HG03558 (cell line): ENCODE results near the gene USP25.
A peak's percentile ranks its signal among the peaks of the same experiment; 100 is the strongest.
"Not testable (repeated sequence)": the region's sequence is repeated elsewhere in the genome, so short reads cannot be mapped to it uniquely, and the experiment has no call there.

ENCODE experiments used
- ATAC-seq: cut with Tn5 transposase; IDR thresholded peaks from one replicate; pipeline ENCODE4 v1.9.1; 2021; ENCODE audit warnings: moderate number of reproducible peaks; ENCODE audit not compliant: unreplicated experiment; ENCODE audit errors: extremely low read depth

Gene USP25

DNA sequence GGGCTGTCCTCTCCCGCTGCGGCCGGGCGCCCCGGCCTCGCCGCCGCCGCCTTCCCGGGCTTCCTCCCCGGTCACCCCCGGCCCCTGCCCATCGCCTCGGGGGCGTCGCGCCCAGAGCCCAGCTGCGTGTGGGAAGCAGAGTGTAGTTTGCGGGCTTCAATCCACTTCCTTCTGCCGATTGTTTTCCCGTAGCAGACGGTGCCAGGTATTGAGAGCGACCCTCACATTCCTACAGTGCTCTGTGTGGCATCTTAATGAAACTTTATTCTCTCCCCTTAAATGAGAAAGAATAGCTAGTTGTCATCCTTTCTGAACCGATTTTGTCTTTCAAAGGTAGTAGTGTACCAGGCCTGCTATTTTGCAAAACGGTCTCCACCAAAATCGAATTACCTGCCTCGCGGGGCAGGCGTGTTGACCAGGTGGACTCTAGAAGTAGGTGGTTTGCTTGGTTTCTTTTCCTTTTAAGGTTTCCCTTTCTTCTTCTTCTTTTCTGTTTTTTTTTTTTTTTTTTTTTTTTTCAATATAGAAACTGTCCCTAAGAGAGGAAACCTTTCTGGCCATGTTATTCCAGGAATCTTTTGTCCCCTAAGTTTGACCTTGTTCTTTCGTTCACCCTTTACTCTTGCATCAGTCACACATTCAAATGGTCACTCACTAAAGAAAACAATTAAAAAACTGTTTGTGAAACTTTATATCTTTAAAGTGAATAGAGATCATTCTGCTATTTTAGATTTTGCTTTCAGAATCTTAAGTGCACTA is 881 bp downstream of the USP25 start:
- ATAC-seq = no peak

GRCh38 chr21:15731243-15731613 is 1.4 kb downstream of the USP25 start:
- no peak for ATAC-seq

- peak; percentile 48 for ATAC-seq
Observed at GRCh38 chr21:15732290-15732995, 2.7 kb downstream of the USP25 start.

DNA sequence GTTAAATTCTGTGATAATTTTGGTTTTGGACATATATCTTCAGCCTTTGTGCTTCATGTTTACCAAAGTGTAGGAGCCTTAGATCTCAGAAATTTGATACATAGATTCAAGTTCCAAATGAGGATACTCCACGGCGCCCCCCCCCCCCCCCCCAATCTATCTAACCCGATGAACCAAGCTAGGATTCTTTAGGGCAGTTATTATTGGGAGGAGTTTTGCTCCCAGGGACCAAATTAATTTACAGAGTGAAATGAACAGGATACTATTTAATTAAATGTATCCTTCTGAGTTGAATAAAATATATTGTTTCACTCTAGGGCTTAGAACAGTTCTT is 3.2 kb downstream of the USP25 start:
- no peak for ATAC-seq

DNA sequence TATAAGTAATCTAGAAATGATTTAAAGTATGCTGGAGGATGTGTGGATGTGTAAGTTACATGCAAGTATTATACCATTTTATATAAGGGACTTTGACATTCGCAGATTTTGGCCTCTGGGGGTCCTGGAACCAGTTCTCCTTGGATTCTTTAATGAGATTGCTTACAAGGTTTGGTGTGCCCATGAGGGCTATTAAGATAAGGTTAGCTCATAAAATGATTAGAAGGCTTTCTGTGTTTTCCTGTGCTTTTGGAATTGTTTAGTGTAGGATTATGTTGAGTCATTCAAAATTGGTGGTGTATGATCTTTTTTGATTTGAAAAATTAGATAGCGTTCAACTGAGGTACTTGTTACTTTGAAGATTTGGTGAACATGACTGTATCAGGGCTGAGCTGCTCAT is 5.6 kb downstream of the USP25 start:
- no peak for ATAC-seq

DNA sequence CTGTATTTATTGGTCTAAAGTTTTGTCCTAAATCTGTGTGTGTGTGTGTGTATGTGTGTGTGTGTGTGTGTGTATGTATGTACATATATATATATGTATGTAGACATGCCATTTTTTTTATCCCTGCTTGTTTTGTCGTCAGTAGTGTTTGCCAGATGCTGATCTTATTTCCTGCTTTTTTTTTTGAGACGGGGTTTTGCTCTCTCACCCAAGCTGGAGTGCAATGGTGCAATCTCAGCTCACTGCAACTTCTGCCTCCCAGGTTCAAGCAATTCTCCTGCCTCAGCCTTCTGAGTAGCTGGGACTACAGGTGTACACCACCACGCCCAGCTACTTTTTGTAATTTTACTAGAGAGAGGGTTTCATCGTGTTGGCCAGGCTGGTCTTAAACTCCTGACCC is 6.1 kb downstream of the USP25 start:
- not testable (repeated sequence) for ATAC-seq

DNA sequence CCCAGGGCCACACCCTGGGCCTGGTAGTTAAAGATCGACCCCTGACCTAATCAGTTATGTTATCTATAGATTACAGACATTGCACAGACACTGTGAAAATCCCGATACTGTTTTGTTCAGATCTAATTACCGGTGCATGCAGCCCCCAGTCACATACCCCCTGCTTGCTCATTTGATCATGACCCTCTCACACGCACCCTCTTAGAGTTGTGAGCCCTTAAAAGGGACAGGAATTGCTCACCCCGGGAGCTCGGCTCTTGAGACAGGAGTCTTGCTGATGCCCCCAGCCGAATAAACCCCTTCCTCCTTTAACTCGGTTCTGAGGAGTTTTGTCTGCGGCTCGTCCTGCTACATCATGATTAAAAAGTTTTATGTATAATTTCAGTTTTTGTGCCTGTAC is 9.0 kb downstream of the USP25 start:
- not testable (repeated sequence) for ATAC-seq

- no peak for ATAC-seq
Observed at GRCh38 chr21:15740383-15740782, 10.6 kb downstream of the USP25 start.

DNA sequence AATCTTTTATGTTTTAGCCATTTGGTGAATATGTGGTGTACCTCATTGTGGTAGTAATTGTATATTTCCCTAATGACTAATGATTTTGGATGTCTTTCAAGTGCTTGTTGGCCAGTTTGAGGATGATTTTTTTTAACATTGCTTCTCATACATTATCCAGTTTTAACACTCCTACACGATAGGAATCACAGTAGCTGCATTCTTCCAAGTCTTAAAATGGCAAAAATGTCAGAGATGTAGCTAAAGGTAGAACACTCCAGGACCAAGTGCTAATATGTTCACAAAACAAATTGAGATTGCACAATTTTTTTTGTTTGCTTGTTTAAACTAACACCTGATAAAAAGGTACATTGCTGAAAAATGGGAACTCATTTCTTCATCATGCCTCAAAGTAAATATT is 11.7 kb downstream of the USP25 start:
- no peak for ATAC-seq

DNA sequence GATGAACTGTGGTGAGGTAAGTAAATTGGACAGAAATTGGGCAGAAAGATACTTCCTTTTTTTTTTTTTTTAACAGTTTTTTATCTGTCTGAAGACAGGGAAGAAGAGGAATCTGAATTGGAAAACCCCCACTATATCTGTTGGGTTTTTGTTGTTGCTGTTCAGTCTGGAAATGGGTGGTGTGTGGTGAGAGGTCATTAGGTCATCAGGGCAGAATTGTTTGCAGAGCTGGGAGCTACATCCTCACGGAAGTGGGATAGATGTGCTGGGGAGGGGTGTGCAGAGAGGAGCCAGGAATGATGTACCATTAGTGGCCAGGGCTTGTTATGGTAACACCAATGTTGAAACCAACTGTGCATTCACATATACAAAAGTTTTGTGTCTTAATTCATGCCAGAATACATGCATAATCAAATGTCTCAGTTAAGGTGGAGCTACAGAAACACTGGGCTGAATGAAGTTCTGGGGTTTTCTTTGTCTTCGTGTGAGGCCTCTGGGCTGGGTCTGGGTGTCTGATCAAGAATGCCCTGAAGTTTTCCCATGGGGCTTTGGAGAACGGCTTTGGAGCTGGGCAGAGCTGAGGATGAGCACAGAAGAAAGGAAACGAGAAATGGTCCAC is 12.4 kb downstream of the USP25 start:
- ATAC-seq = no peak

GRCh38 chr21:15742694-15743093 is 12.9 kb downstream of the USP25 start:
- no peak for ATAC-seq

GRCh38 chr21:15743593-15743992 is 13.8 kb downstream of the USP25 start:
- ATAC-seq = no peak

GRCh38 chr21:15744926-15745325 is 15.1 kb downstream of the USP25 start:
- ATAC-seq = no peak

DNA sequence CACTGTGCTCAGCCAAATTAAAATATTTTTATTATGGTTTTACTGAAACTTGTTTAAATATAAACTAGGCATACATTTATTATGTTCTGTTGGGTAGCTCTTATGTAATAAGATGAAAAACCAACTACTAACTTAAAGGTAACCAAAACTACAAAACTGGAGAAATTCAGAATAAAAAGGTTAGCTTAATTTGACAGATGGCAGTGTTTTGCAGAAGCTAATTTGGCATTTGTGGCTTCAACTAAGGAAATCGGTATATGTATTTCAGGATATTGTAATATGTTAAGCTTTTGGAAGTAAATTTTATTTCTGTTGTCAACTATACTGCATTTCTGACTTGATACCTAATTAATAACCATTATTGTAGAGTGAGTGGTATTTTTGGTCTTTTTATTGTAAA is 18.8 kb downstream of the USP25 start:
- ATAC-seq = no peak

- ATAC-seq = no peak
Observed at GRCh38 chr21:15749082-15749860, 19.5 kb downstream of the USP25 start.

GRCh38 chr21:15749861-15750159 is 20.0 kb downstream of the USP25 start:
- no peak for ATAC-seq

GRCh38 chr21:15751037-15751436 is 21.3 kb downstream of the USP25 start:
- no peak for ATAC-seq

DNA sequence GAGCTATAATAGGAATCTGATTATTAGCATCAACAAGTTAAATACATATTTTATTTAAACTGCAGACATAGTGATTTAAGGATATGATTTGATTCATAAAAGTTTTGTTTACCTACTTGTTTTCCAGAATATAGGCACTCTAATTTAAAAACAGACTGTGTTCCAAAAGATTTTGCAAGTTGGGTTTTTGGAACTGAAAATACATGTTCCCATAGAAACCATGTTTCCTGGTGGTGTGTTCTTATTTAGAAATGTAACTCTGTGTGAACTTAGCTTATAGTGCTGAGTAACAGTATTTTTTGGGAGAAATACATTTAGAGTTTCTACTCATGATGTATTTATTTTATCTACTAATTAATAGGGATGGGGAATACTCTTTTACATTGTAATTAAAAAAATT is 21.8 kb downstream of the USP25 start:
- no peak for ATAC-seq

GRCh38 chr21:15752763-15753407 is 23.1 kb downstream of the USP25 start:
- no peak for ATAC-seq

DNA sequence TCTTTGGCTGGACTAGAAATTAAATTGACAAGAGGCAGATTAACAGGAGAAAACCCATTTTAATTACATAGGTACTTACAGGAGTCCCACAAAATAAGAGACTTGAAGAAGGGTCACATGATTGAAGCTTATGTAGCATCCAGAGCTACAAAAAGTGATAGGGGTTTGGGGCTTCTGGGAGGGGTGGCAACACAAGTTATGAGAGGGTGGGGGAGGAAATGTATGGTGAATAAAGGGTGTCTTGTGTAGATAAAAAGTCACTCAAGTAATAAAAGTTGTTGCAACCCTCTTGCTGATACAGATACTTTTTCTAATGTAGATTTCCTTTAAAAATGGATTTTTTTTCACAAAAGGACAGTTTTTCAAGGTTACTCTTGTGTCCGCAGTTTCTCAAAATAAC is 24.0 kb downstream of the USP25 start:
- ATAC-seq = no peak

GRCh38 chr21:15754640-15755039 is 24.9 kb downstream of the USP25 start:
- no peak for ATAC-seq
